ENCODE data around the gene SOX9.

GRCh38 chr17:72136692-72137091 lies 15.9 kb downstream of the SOX9 start:
- TF ChIP-seq CTCF (IDR thresholded peaks at IDR 0.05) (no peak), POLR2A (IDR thresholded peaks at IDR 0.05) (no peak), POLR2AphosphoS5 (IDR thresholded peaks at IDR 0.05) (no peak)

All from sigmoid colon (tissue), 4 donors.